GM12873 (cell line): Measurements from ENCODE around the gene IFNK.

Source experiments
- CTCF ChIP-seq: IDR thresholded peaks from 2 replicates; pipeline ENCODE4 v1.5.1; 2012; ENCODE audit warnings: low read depth, mild to moderate bottlenecking, moderate library complexity, low read length, control low read depth; ENCODE audit not compliant: insufficient read depth; ENCODE audit errors: missing control alignments

Gene IFNK

DNA sequence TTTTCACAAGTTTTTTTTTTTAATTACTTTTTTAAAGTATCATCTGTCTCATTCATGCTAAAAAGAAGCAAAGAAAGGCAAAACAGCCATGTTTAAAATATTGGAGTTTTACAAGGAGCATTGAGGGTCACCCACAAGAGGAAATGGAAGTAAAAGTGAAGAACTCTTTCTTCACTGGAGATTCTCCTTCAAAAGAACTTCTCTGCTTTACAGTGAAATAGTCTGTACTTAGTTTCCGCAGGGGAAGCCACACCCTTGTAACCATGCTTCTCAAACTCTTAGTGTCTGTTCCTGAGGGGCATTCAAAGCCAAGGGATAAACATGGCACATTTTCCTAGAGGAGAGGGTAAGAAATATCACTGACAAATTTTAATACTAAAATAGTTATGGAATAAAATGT lies 40.6 kb downstream of the IFNK start:
- no peak for TF ChIP-seq CTCF

- TF ChIP-seq CTCF = no peak
Observed at GRCh38 chr9:27565696-27566095, 41.6 kb downstream of the IFNK start.

- TF ChIP-seq CTCF = no peak
Observed at GRCh38 chr9:27566118-27566517, 42.0 kb downstream of the IFNK start.

GRCh38 chr9:27569406-27569805 lies 45.3 kb downstream of the IFNK start:
- no peak for TF ChIP-seq CTCF

DNA sequence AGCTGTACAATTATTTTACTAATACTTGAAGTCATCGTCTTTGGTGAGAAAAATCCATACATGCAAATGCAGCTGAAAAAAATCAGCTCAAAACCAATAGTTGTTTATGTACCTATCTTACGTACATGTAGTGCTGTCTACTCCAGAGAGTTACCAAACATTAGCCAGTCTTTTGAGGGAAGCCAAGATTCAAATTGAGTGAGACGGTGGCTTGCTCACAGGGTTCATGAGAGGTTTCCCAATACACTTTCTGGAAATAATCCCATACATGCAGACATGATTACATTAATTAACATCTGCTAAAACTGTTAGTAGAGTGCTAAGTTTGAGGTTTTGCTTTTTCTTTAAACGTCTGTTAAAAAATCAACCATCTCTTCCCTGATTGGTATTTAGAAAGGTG lies 46.9 kb downstream of the IFNK start:
- TF ChIP-seq CTCF = no peak

- TF ChIP-seq CTCF = no peak
Observed at GRCh38 chr9:27572061-27572460, 48.0 kb downstream of the IFNK start.

- no peak for TF ChIP-seq CTCF
Observed at GRCh38 chr9:27572566-27572917, 48.5 kb downstream of the IFNK start.

GRCh38 chr9:27572918-27573633 lies 49.0 kb downstream of the IFNK start, which contains the start of gene C9orf72:
TSS of gene C9orf72 (minus strand) at chr9:27573481. CDS start at chr9:27567120, 6,361 bp downstream.
- no peak for TF ChIP-seq CTCF
